ENCODE data around the gene SCARB1.

DNA sequence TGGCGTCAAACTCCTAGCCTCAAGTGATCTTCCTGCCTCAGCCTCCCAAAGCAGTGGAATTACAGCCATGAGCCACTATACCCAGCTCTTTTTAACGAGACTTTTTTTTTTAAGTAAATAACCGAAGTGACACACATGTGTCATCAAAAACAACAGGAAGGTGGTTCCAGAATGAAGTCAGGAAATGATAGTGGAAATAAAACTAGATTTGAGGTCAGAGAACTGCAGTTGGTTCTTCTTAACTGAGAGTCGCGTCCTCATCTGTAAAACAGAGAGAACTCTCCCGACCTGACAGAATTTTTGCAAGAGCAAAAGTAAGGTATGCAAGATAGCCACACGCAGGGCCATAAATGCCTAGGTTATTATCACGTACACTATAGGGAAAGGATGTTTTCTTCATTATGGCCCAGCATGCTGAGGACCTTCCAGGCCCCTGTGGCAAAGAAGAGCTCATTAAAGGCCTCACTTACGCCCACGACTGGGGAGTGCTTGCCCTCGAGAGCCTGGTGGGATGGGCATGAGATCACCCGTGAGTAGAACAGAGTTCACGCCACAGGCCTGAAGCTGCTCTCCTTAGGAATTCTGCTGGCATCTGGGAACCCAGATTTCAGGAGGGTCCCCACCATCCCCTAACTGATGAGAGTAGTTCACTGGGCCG lies 67.2 kb downstream of the SCARB1 start:
- TF ChIP-seq ZNF232 (CRISPR knock-in tag; IDR thresholded peaks at IDR 0.05) (no peak), NFYB (CRISPR knock-in tag; conservative IDR thresholded peaks at IDR 0.05; ENCODE audit: low read depth) (no peak), ESRRA (CRISPR knock-in tag; IDR thresholded peaks at IDR 0.05; ENCODE audit: borderline replicate concordance) (no peak), MYBL2 (CRISPR knock-in tag; IDR thresholded peaks at IDR 0.05) (no peak), CREM (CRISPR knock-in tag; IDR thresholded peaks at IDR 0.05) (no peak), SMAD3 (CRISPR knock-in tag; IDR thresholded peaks at IDR 0.05; ENCODE audit: borderline replicate concordance) (no peak), ELF4 (CRISPR knock-in tag; IDR thresholded peaks at IDR 0.05; ENCODE audit: low read depth) (no peak)
- TF ChIP-seq, protein P1, sequence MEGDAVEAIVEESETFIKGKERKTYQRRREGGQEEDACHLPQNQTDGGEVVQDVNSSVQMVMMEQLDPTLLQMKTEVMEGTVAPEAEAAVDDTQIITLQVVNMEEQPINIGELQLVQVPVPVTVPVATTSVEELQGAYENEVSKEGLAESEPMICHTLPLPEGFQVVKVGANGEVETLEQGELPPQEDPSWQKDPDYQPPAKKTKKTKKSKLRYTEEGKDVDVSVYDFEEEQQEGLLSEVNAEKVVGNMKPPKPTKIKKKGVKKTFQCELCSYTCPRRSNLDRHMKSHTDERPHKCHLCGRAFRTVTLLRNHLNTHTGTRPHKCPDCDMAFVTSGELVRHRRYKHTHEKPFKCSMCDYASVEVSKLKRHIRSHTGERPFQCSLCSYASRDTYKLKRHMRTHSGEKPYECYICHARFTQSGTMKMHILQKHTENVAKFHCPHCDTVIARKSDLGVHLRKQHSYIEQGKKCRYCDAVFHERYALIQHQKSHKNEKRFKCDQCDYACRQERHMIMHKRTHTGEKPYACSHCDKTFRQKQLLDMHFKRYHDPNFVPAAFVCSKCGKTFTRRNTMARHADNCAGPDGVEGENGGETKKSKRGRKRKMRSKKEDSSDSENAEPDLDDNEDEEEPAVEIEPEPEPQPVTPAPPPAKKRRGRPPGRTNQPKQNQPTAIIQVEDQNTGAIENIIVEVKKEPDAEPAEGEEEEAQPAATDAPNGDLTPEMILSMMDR (IDR thresholded peaks at IDR 0.05): no peak
- TF ChIP-seq, protein P2, sequence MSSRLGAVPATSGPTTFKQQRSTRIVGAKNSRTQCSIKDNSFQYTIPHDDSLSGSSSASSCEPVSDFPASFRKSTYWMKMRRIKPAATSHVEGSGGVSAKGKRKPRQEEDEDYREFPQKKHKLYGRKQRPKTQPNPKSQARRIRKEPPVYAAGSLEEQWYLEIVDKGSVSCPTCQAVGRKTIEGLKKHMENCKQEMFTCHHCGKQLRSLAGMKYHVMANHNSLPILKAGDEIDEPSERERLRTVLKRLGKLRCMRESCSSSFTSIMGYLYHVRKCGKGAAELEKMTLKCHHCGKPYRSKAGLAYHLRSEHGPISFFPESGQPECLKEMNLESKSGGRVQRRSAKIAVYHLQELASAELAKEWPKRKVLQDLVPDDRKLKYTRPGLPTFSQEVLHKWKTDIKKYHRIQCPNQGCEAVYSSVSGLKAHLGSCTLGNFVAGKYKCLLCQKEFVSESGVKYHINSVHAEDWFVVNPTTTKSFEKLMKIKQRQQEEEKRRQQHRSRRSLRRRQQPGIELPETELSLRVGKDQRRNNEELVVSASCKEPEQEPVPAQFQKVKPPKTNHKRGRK (CRISPR knock-in tag; IDR thresholded peaks at IDR 0.05; ENCODE audit: borderline replicate concordance): no peak
- TF ChIP-seq, protein P3, sequence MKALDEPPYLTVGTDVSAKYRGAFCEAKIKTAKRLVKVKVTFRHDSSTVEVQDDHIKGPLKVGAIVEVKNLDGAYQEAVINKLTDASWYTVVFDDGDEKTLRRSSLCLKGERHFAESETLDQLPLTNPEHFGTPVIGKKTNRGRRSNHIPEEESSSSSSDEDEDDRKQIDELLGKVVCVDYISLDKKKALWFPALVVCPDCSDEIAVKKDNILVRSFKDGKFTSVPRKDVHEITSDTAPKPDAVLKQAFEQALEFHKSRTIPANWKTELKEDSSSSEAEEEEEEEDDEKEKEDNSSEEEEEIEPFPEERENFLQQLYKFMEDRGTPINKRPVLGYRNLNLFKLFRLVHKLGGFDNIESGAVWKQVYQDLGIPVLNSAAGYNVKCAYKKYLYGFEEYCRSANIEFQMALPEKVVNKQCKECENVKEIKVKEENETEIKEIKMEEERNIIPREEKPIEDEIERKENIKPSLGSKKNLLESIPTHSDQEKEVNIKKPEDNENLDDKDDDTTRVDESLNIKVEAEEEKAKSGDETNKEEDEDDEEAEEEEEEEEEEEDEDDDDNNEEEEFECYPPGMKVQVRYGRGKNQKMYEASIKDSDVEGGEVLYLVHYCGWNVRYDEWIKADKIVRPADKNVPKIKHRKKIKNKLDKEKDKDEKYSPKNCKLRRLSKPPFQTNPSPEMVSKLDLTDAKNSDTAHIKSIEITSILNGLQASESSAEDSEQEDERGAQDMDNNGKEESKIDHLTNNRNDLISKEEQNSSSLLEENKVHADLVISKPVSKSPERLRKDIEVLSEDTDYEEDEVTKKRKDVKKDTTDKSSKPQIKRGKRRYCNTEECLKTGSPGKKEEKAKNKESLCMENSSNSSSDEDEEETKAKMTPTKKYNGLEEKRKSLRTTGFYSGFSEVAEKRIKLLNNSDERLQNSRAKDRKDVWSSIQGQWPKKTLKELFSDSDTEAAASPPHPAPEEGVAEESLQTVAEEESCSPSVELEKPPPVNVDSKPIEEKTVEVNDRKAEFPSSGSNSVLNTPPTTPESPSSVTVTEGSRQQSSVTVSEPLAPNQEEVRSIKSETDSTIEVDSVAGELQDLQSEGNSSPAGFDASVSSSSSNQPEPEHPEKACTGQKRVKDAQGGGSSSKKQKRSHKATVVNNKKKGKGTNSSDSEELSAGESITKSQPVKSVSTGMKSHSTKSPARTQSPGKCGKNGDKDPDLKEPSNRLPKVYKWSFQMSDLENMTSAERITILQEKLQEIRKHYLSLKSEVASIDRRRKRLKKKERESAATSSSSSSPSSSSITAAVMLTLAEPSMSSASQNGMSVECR (CRISPR knock-in tag; IDR thresholded peaks at IDR 0.05; ENCODE audit: borderline replicate concordance): no peak
- TF ChIP-seq, protein P4, sequence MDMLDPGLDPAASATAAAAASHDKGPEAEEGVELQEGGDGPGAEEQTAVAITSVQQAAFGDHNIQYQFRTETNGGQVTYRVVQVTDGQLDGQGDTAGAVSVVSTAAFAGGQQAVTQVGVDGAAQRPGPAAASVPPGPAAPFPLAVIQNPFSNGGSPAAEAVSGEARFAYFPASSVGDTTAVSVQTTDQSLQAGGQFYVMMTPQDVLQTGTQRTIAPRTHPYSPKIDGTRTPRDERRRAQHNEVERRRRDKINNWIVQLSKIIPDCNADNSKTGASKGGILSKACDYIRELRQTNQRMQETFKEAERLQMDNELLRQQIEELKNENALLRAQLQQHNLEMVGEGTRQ (CRISPR knock-in tag; IDR thresholded peaks at IDR 0.05): no peak

All from WTC11 (cell line).